Measurements from ENCODE around the gene JAM3. TPM values are rescaled to one million over a fixed set of nuclear protein-coding genes. Genes with fewer than 3 reads are reported as not detected.
A peak's percentile ranks its signal among the peaks of the same experiment; 100 is the strongest.

Gene JAM3
- total RNA-seq, 4 donors from 2014 or later, result 60.9 to 124 (median 96.5) TPM

- TF ChIP-seq CTCF (IDR thresholded peaks at IDR 0.05) (no peak), POLR2A (IDR thresholded peaks at IDR 0.05) (no peak), EP300 (IDR thresholded peaks at IDR 0.05) (no peak)
- no peak for DNase-seq (ENCODE audit: low spot score in 2 of 2)
- 96 to 97% methylated on average over 9 of the region's 9 CpGs for WGBS, 2 donors
- Histone ChIP-seq H3K27ac (no peak overlapping the region), H3K27me3 (no peaks in the 10 kb centered on the region), H3K36me3 (no peaks in the 10 kb centered on the region), H3K4me3 (no peak overlapping the region), H3K9me3 (no peaks in the 10 kb centered on the region), H3K4me1 (peaks cover 0 to 28% (median 2%) of the 10 kb centered on the region in 4 donors)
These were observed 25.0 kb upstream of the JAM3 start for GRCh38 chr11:134043821-134044420.

GRCh38 chr11:134044514-134045284, 24.2 kb upstream of the JAM3 start:
- no peak overlapping the region for H3K4me3 ChIP-seq
- H3K27me3 ChIP-seq, result no peaks in the 10 kb centered on the region
- H3K4me1 ChIP-seq, result peaks cover 0 to 28% (median 2%) of the 10 kb centered on the region in 4 donors
- no peaks in the 10 kb centered on the region for H3K9me3 ChIP-seq
- DNase-seq (ENCODE audit: low spot score in 2 of 2), result no peak
- WGBS, 2 donors, result 87 to 88% methylated on average over 16 of the region's 16 CpGs
- no peak for TF ChIP-seq CTCF (IDR thresholded peaks at IDR 0.05)
- no peak for TF ChIP-seq POLR2A (IDR thresholded peaks at IDR 0.05)
- TF ChIP-seq EP300 (IDR thresholded peaks at IDR 0.05), result no peak
- H3K27ac ChIP-seq, result no peak overlapping the region
- H3K36me3 ChIP-seq, result no peaks in the 10 kb centered on the region

GRCh38 chr11:134045799-134046635, 22.9 kb upstream of the JAM3 start:
- Histone ChIP-seq H3K9me3 (no peaks in the 10 kb centered on the region), H3K27ac (no peak overlapping the region), H3K36me3 (no peaks in the 10 kb centered on the region), H3K4me3 (no peak overlapping the region), H3K27me3 (no peaks in the 10 kb centered on the region), H3K4me1 (peaks cover 0 to 30% (median 6%) of the 10 kb centered on the region in 4 donors)
- no peak for DNase-seq (ENCODE audit: low spot score in 2 of 2)
- TF ChIP-seq CTCF (IDR thresholded peaks at IDR 0.05), result no peak
- TF ChIP-seq POLR2A (IDR thresholded peaks at IDR 0.05), result no peak
- no peak for TF ChIP-seq EP300 (IDR thresholded peaks at IDR 0.05)
- WGBS, 2 donors, result 78 to 83% methylated on average over 25 of the region's 25 CpGs

GRCh38 chr11:134046681-134047449, 22.0 kb upstream of the JAM3 start:
- WGBS, 2 donors, result 86 to 88% methylated on average over 29 to 30 of the region's 30 CpGs
- peak overlapping the region in 1 of 4 donors; percentile 16 for H3K4me3 ChIP-seq
- DNase-seq (ENCODE audit: low spot score in 2 of 2), result no peak

More at GRCh38 chr11:134046681-134047449, 22.0 kb upstream of the JAM3 start:
- peaks cover 0 to 26% (median 6%) of the 10 kb centered on the region in 4 donors for H3K4me1 ChIP-seq
- no peaks in the 10 kb centered on the region for H3K27me3 ChIP-seq
- H3K36me3 ChIP-seq, result no peaks in the 10 kb centered on the region
- peak overlapping the region in 1 of 4 donors; percentile 67 for H3K27ac ChIP-seq
- H3K9me3 ChIP-seq, result no peaks in the 10 kb centered on the region
- TF ChIP-seq CTCF (IDR thresholded peaks at IDR 0.05) (no peak), POLR2A (IDR thresholded peaks at IDR 0.05) (no peak), EP300 (IDR thresholded peaks at IDR 0.05) (no peak)
